SHP77 (cell line): ENCODE data around the gene KBTBD8.

ENCODE experiments used
- DNase-seq, 2 experiments: peaks; one replicate each; lab custom pipeline; 2025; lab: John Stamatoyannopoulos, UW

Gene KBTBD8

DNA sequence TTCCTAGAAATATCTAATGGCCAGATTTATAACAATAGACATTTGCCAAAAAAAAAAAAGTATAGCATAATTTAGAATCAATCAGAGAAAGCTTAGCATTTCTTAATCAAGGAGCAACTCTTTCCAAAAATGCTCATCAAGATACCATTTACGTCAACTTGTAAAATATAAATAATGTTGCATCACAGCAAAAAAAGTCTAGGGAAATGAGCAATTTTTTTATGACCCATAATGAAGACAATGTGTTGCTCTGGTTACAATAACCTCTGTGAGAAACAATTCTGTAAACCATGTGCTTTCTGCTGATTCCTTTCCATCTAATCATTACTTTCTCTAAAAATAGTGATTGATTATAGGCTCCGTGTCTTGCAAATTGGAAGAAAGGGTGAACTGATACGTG is 36.3 kb downstream of the KBTBD8 start:
- DNase-seq = no peak

GRCh38 chr3:67037615-67038014 is 39.5 kb downstream of the KBTBD8 start:
- DNase-seq = no peak

DNA sequence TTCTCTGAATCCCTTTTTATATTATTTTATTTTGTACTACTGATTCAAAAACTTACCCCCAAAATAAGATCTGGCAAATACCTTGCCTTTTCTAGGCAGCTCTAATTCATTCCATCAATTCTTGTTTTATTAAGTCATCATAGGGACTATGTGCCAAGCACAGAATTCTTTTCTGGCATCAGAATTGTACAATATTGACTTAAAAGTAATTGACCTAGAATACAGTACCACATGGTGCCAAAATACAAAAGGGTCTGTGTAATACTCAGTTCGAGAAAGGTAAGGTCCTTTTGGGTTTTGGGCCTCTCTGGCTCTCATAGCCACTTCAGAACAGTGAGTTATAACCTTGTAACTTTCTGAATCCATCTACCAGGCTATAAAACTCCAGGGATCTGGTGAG is 46.2 kb downstream of the KBTBD8 start:
- DNase-seq = no peak

DNA sequence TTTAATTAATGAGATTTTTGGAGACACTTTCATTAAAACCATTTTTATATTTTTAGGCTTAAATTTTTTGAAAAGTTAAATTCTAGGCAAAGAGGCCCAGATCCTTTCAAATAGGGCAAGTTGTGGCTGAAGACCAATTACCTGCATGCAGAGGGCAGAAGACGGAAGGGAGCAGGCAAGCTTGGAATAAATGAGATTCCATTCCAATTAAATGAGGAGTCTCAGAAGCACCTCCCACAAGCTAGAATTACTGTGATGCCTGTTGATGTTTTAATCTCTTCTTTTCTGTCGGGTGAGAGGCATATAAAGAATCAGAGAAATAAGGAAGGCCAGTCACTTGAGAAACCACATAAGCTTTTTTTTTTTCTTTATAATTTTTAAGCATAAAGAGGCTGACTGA is 46.8 kb downstream of the KBTBD8 start:
- no peak for DNase-seq

GRCh38 chr3:67045711-67046465 is 47.8 kb downstream of the KBTBD8 start:
- no peak for DNase-seq

DNA sequence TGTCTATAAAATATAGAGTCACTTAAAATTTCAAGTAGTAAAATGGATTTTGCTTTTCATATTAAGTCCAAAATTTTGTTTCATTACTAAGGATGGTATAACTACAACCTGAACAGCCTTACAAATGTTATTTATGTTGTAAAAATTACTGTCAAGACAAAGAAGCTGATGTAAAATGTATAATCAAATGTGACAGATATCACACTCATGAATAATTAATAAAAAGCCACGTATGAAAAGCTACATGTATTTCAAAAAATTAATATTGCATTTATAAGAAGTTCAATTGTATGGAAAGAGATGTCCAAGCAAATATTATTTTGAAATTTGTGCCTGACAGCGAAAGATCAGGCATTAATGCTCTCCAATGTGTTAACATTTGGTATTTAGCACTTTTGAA is 48.9 kb downstream of the KBTBD8 start:
- no peak for DNase-seq

GRCh38 chr3:67048067-67048714 is 50.1 kb downstream of the KBTBD8 start:
- no peak for DNase-seq

- DNase-seq = no peak
These were observed 50.6 kb downstream of the KBTBD8 start for GRCh38 chr3:67048715-67049074.

DNA sequence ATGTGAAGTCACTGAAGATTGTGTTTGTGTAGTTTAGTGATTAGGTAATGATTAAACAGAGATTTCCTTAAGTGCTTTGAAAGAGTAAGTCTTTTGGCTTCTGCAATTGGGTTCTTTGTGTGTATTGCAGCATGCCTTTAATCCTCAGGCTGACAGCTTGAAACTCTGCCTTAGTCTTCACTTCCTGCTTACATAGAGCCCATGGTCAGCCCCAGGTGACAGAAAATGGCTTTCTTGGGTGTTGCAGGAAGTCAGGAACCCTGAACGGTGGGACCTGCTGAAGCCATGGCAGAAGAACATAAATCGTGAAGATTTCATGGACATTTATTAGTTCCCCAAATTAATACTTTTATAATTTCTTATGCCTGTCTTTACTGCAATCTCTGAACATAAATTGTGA is 61.3 kb downstream of the KBTBD8 start:
- no peak for DNase-seq
